ENCODE measurements around the gene EPAS1. TPM values are rescaled to one million over a fixed set of nuclear protein-coding genes. Genes with fewer than 3 reads are reported as not detected.

Gene EPAS1
- total and polyA plus RNA-seq, 3 donors from 2014 or later: 93.9 to 158 (median 142) TPM

- TF ChIP-seq POLR2A (IDR thresholded peaks at IDR 0.05): no peak
- TF ChIP-seq, protein P1, sequence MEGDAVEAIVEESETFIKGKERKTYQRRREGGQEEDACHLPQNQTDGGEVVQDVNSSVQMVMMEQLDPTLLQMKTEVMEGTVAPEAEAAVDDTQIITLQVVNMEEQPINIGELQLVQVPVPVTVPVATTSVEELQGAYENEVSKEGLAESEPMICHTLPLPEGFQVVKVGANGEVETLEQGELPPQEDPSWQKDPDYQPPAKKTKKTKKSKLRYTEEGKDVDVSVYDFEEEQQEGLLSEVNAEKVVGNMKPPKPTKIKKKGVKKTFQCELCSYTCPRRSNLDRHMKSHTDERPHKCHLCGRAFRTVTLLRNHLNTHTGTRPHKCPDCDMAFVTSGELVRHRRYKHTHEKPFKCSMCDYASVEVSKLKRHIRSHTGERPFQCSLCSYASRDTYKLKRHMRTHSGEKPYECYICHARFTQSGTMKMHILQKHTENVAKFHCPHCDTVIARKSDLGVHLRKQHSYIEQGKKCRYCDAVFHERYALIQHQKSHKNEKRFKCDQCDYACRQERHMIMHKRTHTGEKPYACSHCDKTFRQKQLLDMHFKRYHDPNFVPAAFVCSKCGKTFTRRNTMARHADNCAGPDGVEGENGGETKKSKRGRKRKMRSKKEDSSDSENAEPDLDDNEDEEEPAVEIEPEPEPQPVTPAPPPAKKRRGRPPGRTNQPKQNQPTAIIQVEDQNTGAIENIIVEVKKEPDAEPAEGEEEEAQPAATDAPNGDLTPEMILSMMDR (IDR thresholded peaks at IDR 0.05): no peak
- intact Hi-C loops (cut with DNase I; ENCODE audit: low total_unique reads): no loop called here
- WGBS, 2 donors: 68 to 74% methylated on average over 11 of the region's 11 CpGs
- no peaks in the 10 kb centered on the region for H3K36me3 ChIP-seq (ENCODE audit: low read depth, missing control alignments)
- DNase-seq: no peak
- H3K9me3 ChIP-seq: no peaks in the 10 kb centered on the region
- peaks cover 22% of the 10 kb centered on the region for H3K4me1 ChIP-seq
- H3K27me3 ChIP-seq: no peaks in the 10 kb centered on the region
- H3K27ac ChIP-seq: peak overlapping the region; percentile 57 to 76
- H3K4me3 ChIP-seq: no peak overlapping the region
These were observed 17.0 kb downstream of the EPAS1 start for GRCh38 chr2:46314065-46314835.

- TF ChIP-seq POLR2A (IDR thresholded peaks at IDR 0.05): no peak
- TF ChIP-seq, protein P1 (IDR thresholded peaks at IDR 0.05): no peak
- Histone ChIP-seq H3K9me3 (no peaks in the 10 kb centered on the region), H3K27ac (peak overlapping the region; percentile 57 to 76), H3K36me3 (ENCODE audit: low read depth, missing control alignments) (no peaks in the 10 kb centered on the region), H3K4me3 (no peak overlapping the region), H3K27me3 (no peaks in the 10 kb centered on the region), H3K4me1 (peaks cover 22% of the 10 kb centered on the region)
- peak; percentile 89 for DNase-seq
- 31 to 33% methylated on average over 11 of the region's 11 CpGs for WGBS, 2 donors
- intact Hi-C loops (cut with DNase I; ENCODE audit: low total_unique reads): no loop called here
These were observed 18.1 kb downstream of the EPAS1 start for GRCh38 chr2:46315103-46315890.

DNA sequence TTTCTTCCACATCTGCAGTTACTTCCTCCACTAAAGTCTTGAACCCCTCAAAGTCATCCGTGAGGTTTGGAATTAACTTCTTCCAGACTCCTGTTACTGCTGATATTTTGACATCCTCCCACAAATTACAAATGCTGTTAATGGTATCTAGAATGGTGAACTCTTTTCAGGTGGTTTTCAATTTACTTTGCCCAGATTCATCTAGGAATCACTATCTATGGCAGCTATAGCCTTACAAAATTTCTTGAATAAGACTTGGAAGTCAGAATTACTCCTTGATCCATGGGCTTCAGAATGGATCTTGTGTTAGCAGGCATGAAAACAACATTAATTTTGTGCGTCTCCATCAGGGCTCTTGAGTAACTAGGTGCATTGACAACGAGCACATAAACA lies 19.9 kb downstream of the EPAS1 start:
- no peaks in the 10 kb centered on the region for H3K36me3 ChIP-seq (ENCODE audit: low read depth, missing control alignments)
- no peak overlapping the region for H3K4me3 ChIP-seq
- peaks cover 22% of the 10 kb centered on the region for H3K4me1 ChIP-seq
- 83 to 86% methylated on average over 3 of the region's 3 CpGs for WGBS, 2 donors
- no peaks in the 10 kb centered on the region for H3K9me3 ChIP-seq
- no peak for DNase-seq
- peak overlapping the region in 1 of 2 donors; percentile 76 for H3K27ac ChIP-seq
- TF ChIP-seq, protein P1 (IDR thresholded peaks at IDR 0.05): no peak
- TF ChIP-seq POLR2A (IDR thresholded peaks at IDR 0.05): no peak
- intact Hi-C loops (cut with DNase I; ENCODE audit: low total_unique reads): no loop called here
- H3K27me3 ChIP-seq: no peaks in the 10 kb centered on the region

GRCh38 chr2:46318579-46319460 lies 21.6 kb downstream of the EPAS1 start:
- Histone ChIP-seq H3K27me3 (no peaks in the 10 kb centered on the region), H3K4me1 (peaks cover 17% of the 10 kb centered on the region), H3K27ac (no peak overlapping the region), H3K36me3 (ENCODE audit: low read depth, missing control alignments) (no peaks in the 10 kb centered on the region), H3K9me3 (no peaks in the 10 kb centered on the region), H3K4me3 (no peak overlapping the region)
- 80 to 87% methylated on average over 3 of the region's 3 CpGs for WGBS, 2 donors
- no peak for TF ChIP-seq POLR2A (IDR thresholded peaks at IDR 0.05)
- TF ChIP-seq, protein P1 (IDR thresholded peaks at IDR 0.05): no peak
- intact Hi-C loops (cut with DNase I; ENCODE audit: low total_unique reads): no loop called here
- no peak for DNase-seq

Data from testis (tissue), 3 donors.